Ovary (tissue), 9 donors: ENCODE results near the gene SVOP. TPM values are rescaled to one million over a fixed set of nuclear protein-coding genes. Genes with fewer than 3 reads are reported as not detected.

Experiments
- DNase-seq, 5 donors: peaks; one replicate each; pipeline ENCODE4 v3.0.0-alpha.2; 2019 to 2020
- H3K27ac ChIP-seq, 2 donors: fragments of 200-600 bp; one replicate each; pipeline versions ENCODE4 v1.5.1 to v1.8.0; 2019 to 2022
- H3K27me3 ChIP-seq: fragments of 200-600 bp; one replicate; pipeline ENCODE4 v1.8.0; 2022
- H3K36me3 ChIP-seq: fragments of 200-600 bp; sonication (generic); one replicate; pipeline ENCODE4 v1.5.1; 2019
- H3K4me1 ChIP-seq: one replicate; pipeline ENCODE4 v1.8.1; 2013; ENCODE audit warnings: mild to moderate bottlenecking, moderate library complexity; ENCODE audit not compliant: insufficient read depth
- H3K4me3 ChIP-seq: fragments of 200-600 bp; sonication (generic); one replicate; pipeline ENCODE4 v1.5.1; 2017
- H3K9me3 ChIP-seq, 2 donors: fragments of 200-600 bp in 1 of 2; sonication (generic) in 1 of 2; one replicate each; pipeline versions ENCODE4 v1.5.1 to v1.8.1; 2013 to 2019; ENCODE audit warnings: mild to moderate bottlenecking in 1 of 2, moderate library complexity in 1 of 2
- EP300 ChIP-seq: sonication (generic); formaldehyde crosslinking; IDR thresholded peaks from one replicate; pipeline ENCODE4 v1.6.1; 2017; ENCODE audit warnings: antibody characterized with exemption
- POLR2A ChIP-seq: fragments of 450-650 bp; IDR thresholded peaks from one replicate; pipeline ENCODE4 v1.6.1; 2017; ENCODE audit warnings: antibody characterized with exemption, mild to moderate bottlenecking, moderate library complexity
- WGBS, 3 donors: extraction: QIAGEN DNeasy Blood & Tissue Kit in 1 of 3; methylation state at CpG; one replicate each; pipeline versions ENCODE4 v1.1.5 to v1.1.7; 2013 to 2017; 5-methylcytosine and 5-hydroxymethylcytosine counted together
- intact Hi-C, 4 donors: fragments of 100-400 bp; cut with DNase I; formaldehyde crosslinking; loops; one replicate each; pipeline versions ENCODE4 v1.11.0 to v1.15.1; 2022 to 2023
- polyA plus RNA-seq, 2 donors: library from polyadenylated mRNA; stranded (reverse); fragments of 200-250 nt in 1 of 2; fragments of 350-450 nt in 1 of 2; fragmentation: Illumina TruSeq in 1 of 2; extraction: RNeasy Lipid Tissue Mini Kit (QIAGEN cat#74804) in 1 of 2; gene quantifications; one replicate each; pipeline ENCODE4 v1.2.3, GENCODE V29; 2013 to 2014
- total RNA-seq, 7 donors: library from RNA; depleted of rRNA in 2 of 7; stranded (reverse); fragments of >200 nt in 2 of 7; fragmentation: NEBNext Ultra II Directional in 3 of 7; extraction: Animal tissue kit (Norgen Biotek cat#: 25700) in 3 of 7; gene quantifications; one replicate each; pipeline versions ENCODE4 v1.1.0 to v1.2.4, GENCODE V29; 2016 to 2023
- TF ChIP-seq, protein P1 (sequence below), 3 donors: fragments of 450-650 bp in 2 of 3; fragments of 200-600 bp in 1 of 3; IDR thresholded peaks; one replicate each; pipeline versions ENCODE4 v1.5.1 to v1.8.0; 2016 to 2022; ENCODE audit warnings: antibody characterized with exemption in 3 of 3, mild to moderate bottlenecking in 1 of 3
- donor health status: DM: no; HTN: no; CAD: no; lungs with moderate emphysema.
- donor health status: DM: no; HTN: no; CAD: no.
- donor health status: Bipolar disorder and iron deficiency.
- donor health status: DM: yes; HTN: yes; CAD: no.
- donor health status: DM: no; HTN: no; CAD: no.
- donor health status: DM: yes; HTN: yes; CAD: no.

The SVOP gene
- total and polyA plus RNA-seq, 9 donors = not detected

DNA sequence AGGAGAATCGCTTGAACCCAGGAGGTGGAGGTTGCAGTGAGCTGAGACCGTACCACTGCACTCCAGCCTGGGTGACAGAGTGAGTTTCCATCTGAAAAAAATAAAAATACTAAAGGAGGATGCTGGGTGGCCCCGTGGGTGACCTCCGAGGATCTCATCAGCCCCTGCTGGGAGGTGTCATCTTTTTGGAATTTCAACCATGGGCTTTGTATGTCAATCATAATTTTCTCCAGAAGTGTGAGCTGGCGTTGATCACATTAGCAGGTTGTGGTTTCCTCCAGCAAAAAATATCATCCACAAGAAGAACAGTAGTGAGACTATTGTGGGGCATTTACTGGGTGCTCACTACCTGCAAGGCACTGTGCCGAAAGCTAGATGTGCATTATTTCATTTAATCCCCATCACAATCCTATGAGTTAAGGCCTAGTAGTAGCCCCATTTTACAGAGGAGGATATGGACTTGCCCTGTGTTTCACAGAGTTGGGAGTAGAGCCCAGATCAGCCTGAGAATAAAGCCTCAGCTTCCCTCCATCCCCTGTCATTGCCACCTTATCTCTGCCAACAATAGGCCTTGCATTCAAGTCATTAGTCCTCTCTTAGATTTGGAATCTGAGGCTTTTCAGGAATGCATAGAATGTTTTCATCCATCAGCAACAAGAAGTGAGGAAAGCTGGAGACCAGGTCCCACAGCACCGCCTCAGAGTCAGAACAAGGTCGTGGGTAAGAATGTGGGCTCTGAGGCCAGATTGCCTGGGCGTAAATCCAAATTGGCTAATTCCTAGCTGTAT lies 39.8 kb downstream of the SVOP start:
- H3K4me1 ChIP-seq = no peaks in the 10 kb centered on the region
- intact Hi-C loops = no loop called here
- no peaks in the 10 kb centered on the region for H3K27me3 ChIP-seq
- no peak for DNase-seq
- TF ChIP-seq EP300 (no peak), POLR2A (no peak)
- TF ChIP-seq, protein P1, sequence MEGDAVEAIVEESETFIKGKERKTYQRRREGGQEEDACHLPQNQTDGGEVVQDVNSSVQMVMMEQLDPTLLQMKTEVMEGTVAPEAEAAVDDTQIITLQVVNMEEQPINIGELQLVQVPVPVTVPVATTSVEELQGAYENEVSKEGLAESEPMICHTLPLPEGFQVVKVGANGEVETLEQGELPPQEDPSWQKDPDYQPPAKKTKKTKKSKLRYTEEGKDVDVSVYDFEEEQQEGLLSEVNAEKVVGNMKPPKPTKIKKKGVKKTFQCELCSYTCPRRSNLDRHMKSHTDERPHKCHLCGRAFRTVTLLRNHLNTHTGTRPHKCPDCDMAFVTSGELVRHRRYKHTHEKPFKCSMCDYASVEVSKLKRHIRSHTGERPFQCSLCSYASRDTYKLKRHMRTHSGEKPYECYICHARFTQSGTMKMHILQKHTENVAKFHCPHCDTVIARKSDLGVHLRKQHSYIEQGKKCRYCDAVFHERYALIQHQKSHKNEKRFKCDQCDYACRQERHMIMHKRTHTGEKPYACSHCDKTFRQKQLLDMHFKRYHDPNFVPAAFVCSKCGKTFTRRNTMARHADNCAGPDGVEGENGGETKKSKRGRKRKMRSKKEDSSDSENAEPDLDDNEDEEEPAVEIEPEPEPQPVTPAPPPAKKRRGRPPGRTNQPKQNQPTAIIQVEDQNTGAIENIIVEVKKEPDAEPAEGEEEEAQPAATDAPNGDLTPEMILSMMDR (IDR thresholded peaks at IDR 0.05) = no peak
- H3K36me3 ChIP-seq = no peaks in the 10 kb centered on the region
- H3K4me3 ChIP-seq = no peak overlapping the region
- H3K27ac ChIP-seq = no peak overlapping the region
- H3K9me3 ChIP-seq = no peaks in the 10 kb centered on the region
- 45 to 55% (median 47%) methylated on average over 9 of the region's 9 CpGs for WGBS, 3 donors

DNA sequence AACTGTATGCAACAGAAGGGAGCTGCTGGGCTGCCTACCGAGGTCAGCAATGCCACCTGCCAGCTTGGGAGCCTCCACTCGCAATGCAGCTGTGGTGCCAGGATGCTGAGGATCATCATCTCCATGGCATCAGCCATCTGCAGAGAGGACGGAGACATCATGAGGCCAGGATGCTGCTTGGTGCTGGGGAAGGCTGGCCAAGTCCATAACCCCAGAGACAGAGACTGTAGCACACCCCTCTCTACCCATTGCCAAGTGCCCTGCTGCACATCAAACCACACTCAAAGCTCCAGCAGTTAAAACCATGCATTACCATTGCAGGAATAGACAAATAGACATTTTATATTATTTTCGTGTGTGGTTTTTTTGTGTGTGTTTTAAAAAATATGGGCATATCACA lies 43.5 kb downstream of the SVOP start:
- intact Hi-C loops = no loop called here
- no peaks in the 10 kb centered on the region for H3K36me3 ChIP-seq
- no peaks in the 10 kb centered on the region for H3K4me1 ChIP-seq
- WGBS, 3 donors = 66 to 74% (median 73%) methylated on average over 4 of the region's 4 CpGs
- no peaks in the 10 kb centered on the region for H3K27me3 ChIP-seq
- H3K9me3 ChIP-seq = no peaks in the 10 kb centered on the region
- no peak overlapping the region for H3K4me3 ChIP-seq
- H3K27ac ChIP-seq = no peak overlapping the region
- no peak for DNase-seq
- TF ChIP-seq EP300 = no peak
- TF ChIP-seq, protein P1 (IDR thresholded peaks at IDR 0.05) = no peak
- no peak for TF ChIP-seq POLR2A

DNA sequence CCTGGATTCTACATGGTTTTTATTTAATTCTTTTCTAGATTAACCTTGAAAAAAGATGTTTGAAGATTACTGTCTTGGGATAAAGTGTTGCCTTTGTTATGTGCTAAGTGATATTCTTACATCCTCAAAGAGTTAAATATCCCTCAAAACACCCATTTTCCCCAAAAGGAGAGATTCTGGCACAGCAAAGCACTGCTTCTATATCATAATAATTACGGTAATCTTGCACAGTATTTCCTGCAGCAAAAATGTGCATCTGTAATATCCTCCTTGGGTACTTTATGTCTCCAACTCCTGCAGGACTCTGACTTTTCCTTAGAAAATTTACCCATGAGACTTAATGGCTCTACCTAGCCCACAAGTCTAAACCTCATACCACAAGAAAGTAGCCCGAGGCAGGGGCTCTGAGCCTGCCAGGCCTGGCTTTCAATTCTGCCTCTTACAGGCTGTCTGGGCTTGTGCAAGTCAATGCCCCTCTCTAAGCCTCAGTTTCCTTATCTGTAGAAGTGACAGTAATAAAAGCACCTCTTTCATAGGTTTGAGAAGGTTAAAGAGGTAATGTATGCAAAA lies 45.8 kb downstream of the SVOP start:
- DNase-seq = no peak
- intact Hi-C loops = no loop called here
- TF ChIP-seq, protein P1 (IDR thresholded peaks at IDR 0.05) = no peak
- no peak for TF ChIP-seq EP300
- no peak for TF ChIP-seq POLR2A
- no peak overlapping the region for H3K27ac ChIP-seq
- H3K4me3 ChIP-seq = no peak overlapping the region
- WGBS, 3 donors = 34 to 51% (median 38%) methylated on average over 2 of the region's 2 CpGs
- no peaks in the 10 kb centered on the region for H3K36me3 ChIP-seq
- H3K4me1 ChIP-seq = no peaks in the 10 kb centered on the region
- H3K27me3 ChIP-seq = no peaks in the 10 kb centered on the region
- no peaks in the 10 kb centered on the region for H3K9me3 ChIP-seq

DNA sequence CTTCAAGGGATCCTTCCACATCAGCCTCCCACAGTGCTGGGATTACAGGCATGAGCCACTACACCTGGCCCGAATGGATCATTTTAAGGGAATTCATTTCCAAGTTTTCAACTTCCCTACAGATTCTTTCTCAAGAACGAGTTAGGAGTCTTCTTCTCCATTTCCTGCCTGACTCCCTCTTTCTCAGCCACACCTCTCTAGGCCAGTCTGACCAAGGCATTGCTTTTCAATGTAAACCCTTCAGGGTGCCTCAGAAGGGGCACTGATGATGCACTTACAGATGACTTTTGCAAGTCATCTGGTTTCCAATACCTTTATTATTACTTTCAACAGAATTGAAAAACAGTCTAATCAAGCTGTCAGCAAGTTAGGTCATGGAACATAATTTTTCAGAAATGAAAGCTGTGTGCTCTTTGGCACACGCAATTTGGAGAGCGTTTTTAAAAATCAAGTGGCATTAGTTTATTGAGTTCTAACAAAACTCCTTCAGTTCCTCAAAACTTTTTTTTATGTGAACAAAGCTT lies 47.2 kb downstream of the SVOP start:
- no peak for TF ChIP-seq POLR2A
- no peak for TF ChIP-seq EP300
- TF ChIP-seq, protein P1 (IDR thresholded peaks at IDR 0.05) = no peak
- H3K9me3 ChIP-seq = no peaks in the 10 kb centered on the region

More for the DNA sequence above, 47.2 kb downstream of the SVOP start:
- no peak overlapping the region for H3K4me3 ChIP-seq
- intact Hi-C loops = no loop called here
- no peak for DNase-seq
- H3K27ac ChIP-seq = no peak overlapping the region
- no peaks in the 10 kb centered on the region for H3K4me1 ChIP-seq
- no peaks in the 10 kb centered on the region for H3K27me3 ChIP-seq
- H3K36me3 ChIP-seq = no peaks in the 10 kb centered on the region
- WGBS, 3 donors = 42 to 61% (median 52%) methylated on average over 4 of the region's 4 CpGs
